ENCODE results near the gene HIC1. TPM values are rescaled to one million over a fixed set of nuclear protein-coding genes. Genes with fewer than 3 reads are reported as not detected.

Gene HIC1
- total RNA-seq, 1 experiment from 2014 or later, result 1.4 TPM

- no peak overlapping the region for H3K27ac ChIP-seq (ENCODE audit: low read length)
- DNase-seq (ENCODE audit: low read depth, low spot score) (no peak), ATAC-seq (no peak)
- no peak overlapping the region for H3K4me3 ChIP-seq (ENCODE audit: low read depth in 2 of 2, low read length in 2 of 2)
- POLR2A ChIA-PET, result no interaction called here
- TF ChIP-seq, protein P1, sequence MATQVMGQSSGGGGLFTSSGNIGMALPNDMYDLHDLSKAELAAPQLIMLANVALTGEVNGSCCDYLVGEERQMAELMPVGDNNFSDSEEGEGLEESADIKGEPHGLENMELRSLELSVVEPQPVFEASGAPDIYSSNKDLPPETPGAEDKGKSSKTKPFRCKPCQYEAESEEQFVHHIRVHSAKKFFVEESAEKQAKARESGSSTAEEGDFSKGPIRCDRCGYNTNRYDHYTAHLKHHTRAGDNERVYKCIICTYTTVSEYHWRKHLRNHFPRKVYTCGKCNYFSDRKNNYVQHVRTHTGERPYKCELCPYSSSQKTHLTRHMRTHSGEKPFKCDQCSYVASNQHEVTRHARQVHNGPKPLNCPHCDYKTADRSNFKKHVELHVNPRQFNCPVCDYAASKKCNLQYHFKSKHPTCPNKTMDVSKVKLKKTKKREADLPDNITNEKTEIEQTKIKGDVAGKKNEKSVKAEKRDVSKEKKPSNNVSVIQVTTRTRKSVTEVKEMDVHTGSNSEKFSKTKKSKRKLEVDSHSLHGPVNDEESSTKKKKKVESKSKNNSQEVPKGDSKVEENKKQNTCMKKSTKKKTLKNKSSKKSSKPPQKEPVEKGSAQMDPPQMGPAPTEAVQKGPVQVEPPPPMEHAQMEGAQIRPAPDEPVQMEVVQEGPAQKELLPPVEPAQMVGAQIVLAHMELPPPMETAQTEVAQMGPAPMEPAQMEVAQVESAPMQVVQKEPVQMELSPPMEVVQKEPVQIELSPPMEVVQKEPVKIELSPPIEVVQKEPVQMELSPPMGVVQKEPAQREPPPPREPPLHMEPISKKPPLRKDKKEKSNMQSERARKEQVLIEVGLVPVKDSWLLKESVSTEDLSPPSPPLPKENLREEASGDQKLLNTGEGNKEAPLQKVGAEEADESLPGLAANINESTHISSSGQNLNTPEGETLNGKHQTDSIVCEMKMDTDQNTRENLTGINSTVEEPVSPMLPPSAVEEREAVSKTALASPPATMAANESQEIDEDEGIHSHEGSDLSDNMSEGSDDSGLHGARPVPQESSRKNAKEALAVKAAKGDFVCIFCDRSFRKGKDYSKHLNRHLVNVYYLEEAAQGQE (IDR thresholded peaks at IDR 0.05; ENCODE audit: insufficient read depth in 1 of 2, low read depth in 2 of 2, low read length in 1 of 2), result no peak
- TF ChIP-seq TCF7L2 (IDR thresholded peaks at IDR 0.05; ENCODE audit: low read depth, low read length), result no peak
- no peak for TF ChIP-seq SIN3A (IDR thresholded peaks at IDR 0.05; ENCODE audit: borderline replicate concordance, insufficient read depth, low read depth, low read length)
- H3K4me1 ChIP-seq (ENCODE audit: control insufficient read depth, insufficient read depth, low read length), result no peaks in the 10 kb centered on the region
- H3K27me3 ChIP-seq (ENCODE audit: control insufficient read depth, insufficient read depth, low read length), result no peaks in the 10 kb centered on the region
- no peaks in the 10 kb centered on the region for H3K36me3 ChIP-seq (ENCODE audit: control insufficient read depth, insufficient read depth, low read length)
- intact Hi-C loops (cut with micrococcal nuclease; ENCODE audit: unreplicated experiment), result no loop called here
- CTCF ChIA-PET, result no interaction called here
- BruUV-seq (replicated peaks), result no TSS peak
- no peaks in the 10 kb centered on the region for H3K9me3 ChIP-seq (ENCODE audit: control insufficient read depth, insufficient read depth, low read depth, low read length)
- in situ Hi-C loops (cut with HindIII; ENCODE audit: low pct_unique_long_range_greater_than_20kb, low sequenced_read_pairs), result no loop called here
Measured at GRCh38 chr17:2008332-2009126, 46.4 kb upstream of the HIC1 start.

DNA sequence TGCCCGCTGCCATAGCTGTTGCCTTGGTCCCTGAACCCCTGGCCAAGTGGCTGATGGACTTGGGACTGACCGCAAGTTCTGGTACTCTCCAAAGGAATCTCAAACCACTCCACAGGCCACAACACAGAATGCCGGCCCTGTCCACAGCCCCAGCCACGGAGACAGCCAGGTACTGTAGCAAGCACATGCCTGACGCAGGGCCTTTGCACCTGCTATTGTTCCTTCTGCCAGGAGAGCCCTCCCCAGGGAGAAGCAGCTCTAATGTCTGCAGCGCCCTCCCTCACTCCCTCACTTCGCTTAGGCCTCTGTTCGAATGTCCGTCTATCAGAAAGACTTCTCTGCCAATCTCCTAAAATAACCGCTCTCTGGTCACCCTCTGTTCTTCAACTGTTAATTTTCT, 45.2 kb upstream of the HIC1 start:
- intact Hi-C loops (cut with micrococcal nuclease; ENCODE audit: unreplicated experiment) (no loop called here), in situ Hi-C loops (cut with HindIII; ENCODE audit: low pct_unique_long_range_greater_than_20kb, low sequenced_read_pairs) (no loop called here)
- ATAC-seq (no peak), DNase-seq (ENCODE audit: low read depth, low spot score) (no peak)
- Histone ChIP-seq H3K36me3 (ENCODE audit: control insufficient read depth, insufficient read depth, low read length) (no peaks in the 10 kb centered on the region), H3K27ac (ENCODE audit: low read length) (no peak overlapping the region), H3K9me3 (ENCODE audit: control insufficient read depth, insufficient read depth, low read depth, low read length) (no peaks in the 10 kb centered on the region), H3K4me1 (ENCODE audit: control insufficient read depth, insufficient read depth, low read length) (no peaks in the 10 kb centered on the region), H3K27me3 (ENCODE audit: control insufficient read depth, insufficient read depth, low read length) (no peaks in the 10 kb centered on the region), H3K4me3 (ENCODE audit: low read depth in 2 of 2, low read length in 2 of 2) (no peak overlapping the region)
- TF ChIP-seq, protein P2, sequence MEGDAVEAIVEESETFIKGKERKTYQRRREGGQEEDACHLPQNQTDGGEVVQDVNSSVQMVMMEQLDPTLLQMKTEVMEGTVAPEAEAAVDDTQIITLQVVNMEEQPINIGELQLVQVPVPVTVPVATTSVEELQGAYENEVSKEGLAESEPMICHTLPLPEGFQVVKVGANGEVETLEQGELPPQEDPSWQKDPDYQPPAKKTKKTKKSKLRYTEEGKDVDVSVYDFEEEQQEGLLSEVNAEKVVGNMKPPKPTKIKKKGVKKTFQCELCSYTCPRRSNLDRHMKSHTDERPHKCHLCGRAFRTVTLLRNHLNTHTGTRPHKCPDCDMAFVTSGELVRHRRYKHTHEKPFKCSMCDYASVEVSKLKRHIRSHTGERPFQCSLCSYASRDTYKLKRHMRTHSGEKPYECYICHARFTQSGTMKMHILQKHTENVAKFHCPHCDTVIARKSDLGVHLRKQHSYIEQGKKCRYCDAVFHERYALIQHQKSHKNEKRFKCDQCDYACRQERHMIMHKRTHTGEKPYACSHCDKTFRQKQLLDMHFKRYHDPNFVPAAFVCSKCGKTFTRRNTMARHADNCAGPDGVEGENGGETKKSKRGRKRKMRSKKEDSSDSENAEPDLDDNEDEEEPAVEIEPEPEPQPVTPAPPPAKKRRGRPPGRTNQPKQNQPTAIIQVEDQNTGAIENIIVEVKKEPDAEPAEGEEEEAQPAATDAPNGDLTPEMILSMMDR (IDR thresholded peaks at IDR 0.05), result no peak
- no peak for TF ChIP-seq POLR2AphosphoS5 (IDR thresholded peaks at IDR 0.05; ENCODE audit: low read depth, low read length)
- TF ChIP-seq TCF7L2 (IDR thresholded peaks at IDR 0.05; ENCODE audit: low read depth, low read length), result no peak
- TF ChIP-seq, protein P1 (IDR thresholded peaks at IDR 0.05; ENCODE audit: insufficient read depth in 1 of 2, low read depth in 2 of 2, low read length in 1 of 2), result no peak
- TF ChIP-seq SIN3A (IDR thresholded peaks at IDR 0.05; ENCODE audit: borderline replicate concordance, insufficient read depth, low read depth, low read length), result no peak
- ChIA-PET POLR2A (no interaction called here), CTCF (no interaction called here)
- BruUV-seq (replicated peaks), result no TSS peak
